Activated CD4-positive, CD25-positive, alpha-beta regulatory T cell treated with anti-CD3 and anti-CD28 coated beads, Interleukin-2, amount 50 U/mL, for 72 hours (primary cell): ENCODE results near the gene DDAH1.

ENCODE experiments used
- DNase-seq: peaks from one replicate; pipeline ENCODE4 v3.0.0; 2021

Gene DDAH1

GRCh38 chr1:85386068-85386722, 78.8 kb downstream of the DDAH1 start:
- no peak for DNase-seq

- no peak for DNase-seq
Observed at GRCh38 chr1:85379203-85380136, 85.5 kb downstream of the DDAH1 start.

- no peak for DNase-seq
Observed at GRCh38 chr1:85378534-85378933, 86.4 kb downstream of the DDAH1 start.

GRCh38 chr1:85376356-85376755, 88.6 kb downstream of the DDAH1 start:
- no peak for DNase-seq

GRCh38 chr1:85375493-85375892, 89.5 kb downstream of the DDAH1 start:
- DNase-seq = no peak

- no peak for DNase-seq
Observed at GRCh38 chr1:85374160-85374559, 90.8 kb downstream of the DDAH1 start.

- no peak for DNase-seq
Observed at GRCh38 chr1:85373378-85373708, 91.6 kb downstream of the DDAH1 start.

GRCh38 chr1:85372683-85373377, 92.1 kb downstream of the DDAH1 start:
- DNase-seq = no peak

GRCh38 chr1:85371021-85371420, 93.9 kb downstream of the DDAH1 start:
- DNase-seq = no peak

GRCh38 chr1:85368073-85368770, 96.7 kb downstream of the DDAH1 start:
- no peak for DNase-seq

GRCh38 chr1:85366391-85367170, 98.4 kb downstream of the DDAH1 start:
- DNase-seq = no peak

GRCh38 chr1:85365851-85366250, 99.1 kb downstream of the DDAH1 start:
- DNase-seq = no peak

GRCh38 chr1:85363521-85363920, 101.4 kb downstream of the DDAH1 start:
- DNase-seq = no peak

GRCh38 chr1:85363092-85363491, 101.9 kb downstream of the DDAH1 start:
- DNase-seq = no peak

GRCh38 chr1:85361606-85362296, 103.2 kb downstream of the DDAH1 start:
- DNase-seq = no peak

GRCh38 chr1:85360730-85361493, 104.0 kb downstream of the DDAH1 start:
- DNase-seq = no peak

GRCh38 chr1:85359874-85360721, 104.9 kb downstream of the DDAH1 start:
- no peak for DNase-seq

- no peak for DNase-seq
Observed at GRCh38 chr1:85358702-85359438, 106.1 kb downstream of the DDAH1 start.

GRCh38 chr1:85357817-85358216, 107.1 kb downstream of the DDAH1 start:
- no peak for DNase-seq
